Heart left ventricle (tissue), 13 donors: Measurements from ENCODE around the gene IPO9.

ENCODE experiments used
- POLR2A ChIP-seq, 2 donors: fragments of 450-650 bp; IDR thresholded peaks; one replicate each; pipeline ENCODE4 v1.6.1; 2017; ENCODE audit warnings: antibody characterized with exemption in 2 of 2, mild to moderate bottlenecking in 2 of 2, moderate library complexity in 2 of 2
- TF ChIP-seq, protein P1 (sequence below), 12 donors: fragments of 200-600 bp; sonication (generic) in 4 of 12; IDR thresholded peaks; one replicate each; pipeline versions ENCODE4 v1.5.0 to v1.8.0; 2018 to 2022; ENCODE audit warnings: antibody characterized with exemption in 12 of 12, mild to moderate bottlenecking in 5 of 12
- donor health status: ischemic (EF 13 %, LVEDD 7.1; RV severe dilation, severe dysfunction).
- donor health status: DM: no; HTN: yes; CAD: no.
- donor health status: DM: no; HTN: no; CAD: no.
- donor health status: ischemic (EF 25% LVEDD 6.9; RV normal size, moderate dysfunction).
- donor health status: ischemic (EF 25% LVEDD 5.7; RV mildly dilated, moderate dysfunction).
- donor health status: ischemic (EF 35%, LVEDD 5.7; RV mildly dilated, moderate dysfunction).
- donor health status: nonischemic (EF 11% LVEDD 7.7; RV severe dilation, severe dysfunction).
- donor health status: DM: yes; HTN: yes; CAD: no.
- donor health status: PGD.
- donor health status: ischemic (EF 29% LVEDD 5.4; RV normal size, mild dysfunction).
- donor health status: nonischemic (EF 23%, LVEDD 6.1; RV moderate dilation, normal function).

- no peak for TF ChIP-seq POLR2A (IDR thresholded peaks at IDR 0.05)
- TF ChIP-seq, protein P1, sequence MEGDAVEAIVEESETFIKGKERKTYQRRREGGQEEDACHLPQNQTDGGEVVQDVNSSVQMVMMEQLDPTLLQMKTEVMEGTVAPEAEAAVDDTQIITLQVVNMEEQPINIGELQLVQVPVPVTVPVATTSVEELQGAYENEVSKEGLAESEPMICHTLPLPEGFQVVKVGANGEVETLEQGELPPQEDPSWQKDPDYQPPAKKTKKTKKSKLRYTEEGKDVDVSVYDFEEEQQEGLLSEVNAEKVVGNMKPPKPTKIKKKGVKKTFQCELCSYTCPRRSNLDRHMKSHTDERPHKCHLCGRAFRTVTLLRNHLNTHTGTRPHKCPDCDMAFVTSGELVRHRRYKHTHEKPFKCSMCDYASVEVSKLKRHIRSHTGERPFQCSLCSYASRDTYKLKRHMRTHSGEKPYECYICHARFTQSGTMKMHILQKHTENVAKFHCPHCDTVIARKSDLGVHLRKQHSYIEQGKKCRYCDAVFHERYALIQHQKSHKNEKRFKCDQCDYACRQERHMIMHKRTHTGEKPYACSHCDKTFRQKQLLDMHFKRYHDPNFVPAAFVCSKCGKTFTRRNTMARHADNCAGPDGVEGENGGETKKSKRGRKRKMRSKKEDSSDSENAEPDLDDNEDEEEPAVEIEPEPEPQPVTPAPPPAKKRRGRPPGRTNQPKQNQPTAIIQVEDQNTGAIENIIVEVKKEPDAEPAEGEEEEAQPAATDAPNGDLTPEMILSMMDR (IDR thresholded peaks at IDR 0.05): no peak
These were observed 32.5 kb downstream of the IPO9 start for GRCh38 chr1:201861448-201861847.
